Fibroblast of lung (primary cell): ENCODE measurements around the gene EPB41L1. TPM values are rescaled to one million over a fixed set of nuclear protein-coding genes. Genes with fewer than 3 reads are reported as not detected.

Experiments used
- DNase-seq, 2 donors: peaks; one replicate each; pipeline versions ENCODE4 v3.0.0 to v3.0.0-alpha.2; 2010; ENCODE audit warnings: low read depth in 2 of 2
- H2AFZ ChIP-seq: 2 replicates; pipeline ENCODE4 v1.5.1; 2012; ENCODE audit warnings: low read length, control low read depth, inconsistent platforms
- H3K27ac ChIP-seq: 2 replicates; pipeline ENCODE4 v1.5.1; 2011; ENCODE audit warnings: low read length, control low read depth; ENCODE audit not compliant: insufficient read depth
- H3K27me3 ChIP-seq: 2 replicates; pipeline ENCODE4 v1.5.1; 2011; ENCODE audit warnings: mild to moderate bottlenecking, low read length; ENCODE audit not compliant: control insufficient read depth, insufficient read depth
- H3K36me3 ChIP-seq: 2 replicates; pipeline ENCODE4 v1.5.1; 2011; ENCODE audit warnings: low read length; ENCODE audit not compliant: control insufficient read depth, insufficient read depth
- H3K4me1 ChIP-seq: 2 replicates; pipeline ENCODE4 v1.5.1; 2011; ENCODE audit warnings: low read length; ENCODE audit not compliant: control insufficient read depth, insufficient read depth; ENCODE audit errors: extremely low read depth
- H3K4me2 ChIP-seq: 2 replicates; pipeline ENCODE4 v1.5.1; 2011; ENCODE audit warnings: low read length, control low read depth; ENCODE audit not compliant: insufficient read depth; ENCODE audit errors: extremely low read depth
- H3K4me3 ChIP-seq, 4 experiments: fragments of 200-600 bp in 1 of 4; sonication (generic) in 1 of 4; replicated peaks in 1 of 4; 2 replicates each; pipeline ENCODE4 v1.5.1; 2011 to 2016; ENCODE audit warnings: low read length in 4 of 4, low read depth in 3 of 4, mild to moderate bottlenecking in 3 of 4, control low read depth in 2 of 4, inconsistent platforms in 1 of 4, mixed read lengths in 1 of 4; ENCODE audit not compliant: insufficient read depth in 1 of 4; ENCODE audit errors: control extremely low read depth in 1 of 4
- H3K79me2 ChIP-seq: 2 replicates; pipeline ENCODE4 v1.5.1; 2012; ENCODE audit warnings: mild to moderate bottlenecking, low read length, inconsistent platforms; ENCODE audit not compliant: control insufficient read depth, insufficient read depth
- H3K9ac ChIP-seq: 2 replicates; pipeline ENCODE4 v1.5.1; 2011; ENCODE audit warnings: mild to moderate bottlenecking, low read length, control low read depth; ENCODE audit not compliant: insufficient read depth
- H3K9me3 ChIP-seq: 2 replicates; pipeline ENCODE4 v1.5.1; 2012; ENCODE audit warnings: low read depth, low read length; ENCODE audit not compliant: control insufficient read depth, insufficient read depth
- H4K20me1 ChIP-seq: 2 replicates; pipeline ENCODE4 v1.5.1; 2011; ENCODE audit warnings: low read length; ENCODE audit not compliant: control insufficient read depth, insufficient read depth; ENCODE audit errors: extremely low read depth
- EZH2 ChIP-seq: IDR thresholded peaks from 2 replicates; pipeline ENCODE4 v1.5.1; 2012; ENCODE audit warnings: low read length, control low read depth, mild to moderate bottlenecking; ENCODE audit errors: missing control alignments
- polyA plus RNA-seq, 2 donors: library from polyadenylated mRNA; depleted of rRNA in 1 of 2; stranded (reverse) in 1 of 2; unstranded in 1 of 2; fragments of >200 nt; gene quantifications; 2 replicates each; pipeline ENCODE4 v1.2.1, GENCODE V29; 2011 to 2012; ENCODE audit warnings: missing spikeins in 1 of 2
- total RNA-seq: library from RNA; depleted of rRNA; stranded (reverse); fragments of >200 nt; gene quantifications from 2 replicates; pipeline ENCODE4 v1.2.1, GENCODE V29; 2014
- TF ChIP-seq, protein P1 (sequence below), 2 donors: IDR thresholded peaks in 1 of 2; conservative IDR thresholded peaks in 1 of 2; 1 replicate in 1 of 2; 2 replicates in 1 of 2; pipeline ENCODE4 v1.5.1; 2011 to 2012; ENCODE audit warnings: low read length in 2 of 2, control low read depth in 1 of 2, inconsistent platforms in 1 of 2, low read depth in 1 of 2, mild to moderate bottlenecking in 1 of 2

Gene EPB41L1
- total and polyA plus RNA-seq, 2 donors (not counting 1 experiment from before 2014, with no cell fraction given): 16.2 to 17.0 TPM

DNA sequence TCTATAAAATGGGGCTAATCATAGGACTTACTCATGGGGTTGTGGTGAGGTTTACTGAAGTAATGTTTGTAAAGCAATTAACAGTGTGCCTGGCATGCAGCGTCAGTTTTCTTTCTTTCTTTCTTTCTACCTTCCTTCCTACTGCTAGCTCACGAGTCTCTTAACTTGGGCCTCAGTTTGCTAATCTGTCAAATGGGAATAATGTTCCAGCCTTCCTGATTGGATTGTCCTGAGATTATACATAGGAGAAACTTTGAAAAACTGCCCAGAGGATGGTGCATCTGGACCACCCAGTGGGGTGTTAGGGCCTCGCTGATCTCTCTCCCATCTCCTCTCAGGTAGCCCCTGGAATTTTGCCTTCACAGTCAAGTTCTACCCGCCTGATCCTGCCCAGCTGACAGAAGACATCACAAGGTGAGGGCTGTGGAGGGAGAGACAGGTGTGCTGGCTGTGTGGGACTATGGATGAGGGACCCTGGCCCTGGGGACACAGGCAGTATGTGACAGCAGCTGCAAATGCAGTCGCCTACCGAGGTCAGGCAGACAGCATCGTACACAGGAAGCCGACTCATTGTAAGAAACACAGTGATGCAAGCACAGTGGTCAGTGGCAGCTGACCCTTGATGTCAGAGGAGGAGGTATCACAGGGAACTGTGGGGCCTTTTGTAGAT lies 27.5 kb downstream of the EPB41L1 start:
- Histone ChIP-seq H3K4me2 (no peak overlapping the region), H2AFZ (no peak overlapping the region), H3K4me1 (no peaks in the 10 kb centered on the region), H3K27me3 (no peaks in the 10 kb centered on the region), H3K9ac (no peak overlapping the region), H3K4me3 (no peak overlapping the region), H3K36me3 (no peaks in the 10 kb centered on the region), H3K9me3 (no peaks in the 10 kb centered on the region), H4K20me1 (no peaks in the 10 kb centered on the region), H3K79me2 (no peaks in the 10 kb centered on the region), H3K27ac (peak overlapping the region; percentile 26)
- TF ChIP-seq, protein P1, sequence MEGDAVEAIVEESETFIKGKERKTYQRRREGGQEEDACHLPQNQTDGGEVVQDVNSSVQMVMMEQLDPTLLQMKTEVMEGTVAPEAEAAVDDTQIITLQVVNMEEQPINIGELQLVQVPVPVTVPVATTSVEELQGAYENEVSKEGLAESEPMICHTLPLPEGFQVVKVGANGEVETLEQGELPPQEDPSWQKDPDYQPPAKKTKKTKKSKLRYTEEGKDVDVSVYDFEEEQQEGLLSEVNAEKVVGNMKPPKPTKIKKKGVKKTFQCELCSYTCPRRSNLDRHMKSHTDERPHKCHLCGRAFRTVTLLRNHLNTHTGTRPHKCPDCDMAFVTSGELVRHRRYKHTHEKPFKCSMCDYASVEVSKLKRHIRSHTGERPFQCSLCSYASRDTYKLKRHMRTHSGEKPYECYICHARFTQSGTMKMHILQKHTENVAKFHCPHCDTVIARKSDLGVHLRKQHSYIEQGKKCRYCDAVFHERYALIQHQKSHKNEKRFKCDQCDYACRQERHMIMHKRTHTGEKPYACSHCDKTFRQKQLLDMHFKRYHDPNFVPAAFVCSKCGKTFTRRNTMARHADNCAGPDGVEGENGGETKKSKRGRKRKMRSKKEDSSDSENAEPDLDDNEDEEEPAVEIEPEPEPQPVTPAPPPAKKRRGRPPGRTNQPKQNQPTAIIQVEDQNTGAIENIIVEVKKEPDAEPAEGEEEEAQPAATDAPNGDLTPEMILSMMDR (conservative IDR thresholded peaks at IDR 0.05 in 1 of 2, IDR thresholded peaks at IDR 0.05 in 1 of 2; ENCODE audit: low read depth in 1 of 2, low read length in 2 of 2): no peak
- no peak for TF ChIP-seq EZH2
- peak; percentile 43 to 74 for DNase-seq

DNA sequence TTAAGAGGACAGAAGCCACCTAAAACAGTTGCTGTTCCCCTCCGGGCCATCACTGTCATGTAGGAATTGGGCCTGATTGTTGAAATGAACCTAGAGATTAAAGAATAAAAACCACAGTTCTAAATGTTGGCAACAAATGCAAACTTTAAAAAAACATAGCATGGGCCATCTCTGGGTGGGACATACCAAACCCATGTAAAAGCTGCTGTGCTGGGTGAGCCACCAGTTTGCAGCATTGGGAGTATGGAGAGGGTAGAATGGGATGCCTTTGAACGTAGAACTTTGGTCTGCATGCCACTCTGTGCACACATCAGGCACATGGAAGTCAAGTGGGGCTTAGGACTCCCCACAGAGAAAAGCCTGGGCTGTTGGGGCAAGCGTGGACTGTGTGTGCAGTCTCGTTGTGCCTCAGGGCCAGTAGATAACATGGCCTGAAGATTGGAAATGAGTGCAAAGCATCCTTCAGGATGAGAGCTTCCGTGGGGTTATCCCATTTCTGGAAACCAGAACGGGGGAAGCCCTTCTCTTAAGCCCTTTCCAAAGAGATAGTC lies 28.1 kb downstream of the EPB41L1 start:
- Histone ChIP-seq H3K36me3 (no peaks in the 10 kb centered on the region), H3K79me2 (no peaks in the 10 kb centered on the region), H3K4me2 (no peak overlapping the region), H3K27ac (peak overlapping the region; percentile 26), H2AFZ (no peak overlapping the region), H3K4me3 (no peak overlapping the region), H4K20me1 (no peaks in the 10 kb centered on the region), H3K27me3 (no peaks in the 10 kb centered on the region), H3K9me3 (no peaks in the 10 kb centered on the region), H3K9ac (no peak overlapping the region), H3K4me1 (no peaks in the 10 kb centered on the region)
- DNase-seq: peak in 1 of 2 donors; percentile 5
- TF ChIP-seq EZH2: no peak
- TF ChIP-seq, protein P1 (conservative IDR thresholded peaks at IDR 0.05 in 1 of 2, IDR thresholded peaks at IDR 0.05 in 1 of 2; ENCODE audit: low read depth in 1 of 2, low read length in 2 of 2): no peak

DNA sequence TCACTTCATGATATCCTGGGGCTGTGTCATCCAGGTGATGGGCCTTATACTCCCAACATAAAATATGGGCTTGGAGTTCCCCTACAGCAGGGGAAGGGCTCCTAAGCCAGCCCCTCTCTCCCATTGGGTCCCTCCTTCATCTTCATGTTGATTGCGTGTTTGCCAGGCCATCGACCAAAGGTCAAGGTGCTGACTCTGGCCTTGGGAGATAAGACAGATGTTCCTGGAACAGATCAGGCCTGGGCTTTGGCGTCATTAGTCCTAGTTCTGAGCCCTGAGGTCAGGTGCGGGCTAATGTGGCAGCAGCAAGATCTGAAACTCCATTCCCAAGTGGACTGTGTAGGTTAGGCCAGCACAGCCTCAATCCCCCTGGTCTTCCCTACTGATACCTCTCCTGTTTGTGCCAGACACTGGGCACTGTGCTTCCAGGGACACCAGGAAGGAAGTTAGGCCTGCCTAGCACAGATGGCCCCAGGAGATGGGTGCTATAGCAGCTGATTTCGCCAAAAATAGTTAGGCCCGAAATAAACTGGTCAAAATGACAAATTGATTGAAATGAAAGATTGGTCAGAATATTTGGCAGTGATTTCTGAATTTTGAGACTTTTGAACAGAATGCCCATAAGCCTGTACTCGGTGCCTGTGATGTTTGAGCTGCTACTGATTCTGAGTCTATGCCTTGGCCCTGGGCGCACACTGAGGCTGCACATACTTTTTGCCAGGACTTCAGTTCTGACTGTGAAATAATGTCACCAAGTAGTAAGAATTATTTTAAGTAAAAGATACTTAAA lies 28.8 kb downstream of the EPB41L1 start:
- no peaks in the 10 kb centered on the region for H3K36me3 ChIP-seq
- no peak for DNase-seq
- TF ChIP-seq EZH2: no peak
- TF ChIP-seq, protein P1 (conservative IDR thresholded peaks at IDR 0.05 in 1 of 2, IDR thresholded peaks at IDR 0.05 in 1 of 2; ENCODE audit: low read depth in 1 of 2, low read length in 2 of 2): no peak
- no peak overlapping the region for H2AFZ ChIP-seq
- no peaks in the 10 kb centered on the region for H3K4me1 ChIP-seq
- H3K4me2 ChIP-seq: no peak overlapping the region
- no peak overlapping the region for H3K27ac ChIP-seq
- H3K27me3 ChIP-seq: no peaks in the 10 kb centered on the region
- no peaks in the 10 kb centered on the region for H4K20me1 ChIP-seq
- no peak overlapping the region for H3K9ac ChIP-seq
- no peaks in the 10 kb centered on the region for H3K79me2 ChIP-seq
- H3K4me3 ChIP-seq: no peak overlapping the region
- no peaks in the 10 kb centered on the region for H3K9me3 ChIP-seq
